HG02678 (cell line): Measurements from ENCODE around the gene MUC13.
"Not testable (repeated sequence)": the region's sequence is repeated elsewhere in the genome, so short reads cannot be mapped to it uniquely, and the experiment has no call there.

ENCODE experiments used
- ATAC-seq: cut with Tn5 transposase; IDR thresholded peaks from one replicate; pipeline ENCODE4 v1.9.1; 2021; ENCODE audit warnings: mild to moderate bottlenecking, moderate library complexity; ENCODE audit not compliant: unreplicated experiment

MUC13 gene, protein sequence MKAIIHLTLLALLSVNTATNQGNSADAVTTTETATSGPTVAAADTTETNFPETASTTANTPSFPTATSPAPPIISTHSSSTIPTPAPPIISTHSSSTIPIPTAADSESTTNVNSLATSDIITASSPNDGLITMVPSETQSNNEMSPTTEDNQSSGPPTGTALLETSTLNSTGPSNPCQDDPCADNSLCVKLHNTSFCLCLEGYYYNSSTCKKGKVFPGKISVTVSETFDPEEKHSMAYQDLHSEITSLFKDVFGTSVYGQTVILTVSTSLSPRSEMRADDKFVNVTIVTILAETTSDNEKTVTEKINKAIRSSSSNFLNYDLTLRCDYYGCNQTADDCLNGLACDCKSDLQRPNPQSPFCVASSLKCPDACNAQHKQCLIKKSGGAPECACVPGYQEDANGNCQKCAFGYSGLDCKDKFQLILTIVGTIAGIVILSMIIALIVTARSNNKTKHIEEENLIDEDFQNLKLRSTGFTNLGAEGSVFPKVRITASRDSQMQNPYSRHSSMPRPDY

DNA sequence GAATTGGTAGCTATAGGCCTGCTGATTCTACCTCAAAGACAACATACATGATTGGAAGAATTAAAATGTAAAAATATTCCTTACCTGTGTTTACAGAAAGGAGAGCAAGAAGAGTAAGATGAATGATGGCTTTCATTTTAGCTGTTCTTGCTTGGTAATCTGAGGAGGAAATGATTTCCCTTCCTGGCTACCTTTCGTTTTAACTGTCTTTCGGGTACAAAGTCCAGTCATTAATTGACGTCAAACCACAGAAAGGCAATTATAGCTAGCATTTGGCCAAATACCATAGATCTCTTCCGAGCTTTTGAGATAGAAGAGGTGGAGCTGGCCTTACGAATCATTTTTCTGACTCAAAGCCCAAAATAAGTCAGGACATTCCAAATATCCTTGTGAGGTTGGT lies at the start of gene MUC13:
Gene MUC13 (minus strand): TSS at position 175 of the 400 bp plus-strand sequence. CDS start 39 bp downstream, at position 136.
- ATAC-seq = no peak

DNA sequence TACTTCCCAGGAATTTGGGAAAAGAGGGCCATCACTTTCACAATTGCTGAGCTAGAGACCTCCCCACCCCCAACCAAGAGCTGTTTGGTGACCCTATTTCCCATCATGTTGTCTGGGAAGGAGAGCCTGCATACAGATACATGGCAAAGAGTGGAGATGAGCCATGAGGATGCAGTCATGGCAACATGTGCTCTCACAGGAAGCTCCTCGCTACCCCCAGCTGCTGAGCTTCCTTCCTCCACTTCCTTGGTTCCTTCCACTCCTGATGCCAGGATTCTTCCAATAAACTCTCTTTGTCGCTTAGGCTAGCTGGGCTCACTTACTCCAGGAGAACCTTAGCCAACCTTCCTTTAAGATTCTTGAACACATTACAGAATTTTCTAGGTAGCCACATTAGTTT lies 48.3 kb upstream of the MUC13 start:
- ATAC-seq = no peak

DNA sequence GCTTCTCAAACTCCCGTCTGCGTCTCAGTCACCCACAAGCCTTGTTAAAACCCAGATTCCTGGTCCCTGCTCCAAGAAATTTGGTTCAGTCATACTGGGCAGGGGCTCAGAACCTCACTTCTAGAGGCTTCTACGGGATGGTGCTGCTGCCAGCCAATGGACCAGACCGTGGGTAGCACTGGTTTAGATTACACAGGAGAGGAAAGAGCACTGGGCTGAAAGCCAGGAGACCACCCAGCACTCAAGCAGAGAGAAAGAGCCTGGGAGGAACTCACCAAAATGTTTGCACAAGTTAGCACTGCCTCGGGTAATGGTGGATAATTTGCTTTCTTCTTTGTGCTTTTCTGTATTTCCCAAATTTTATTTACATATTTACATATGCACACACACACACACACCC lies 46.9 kb upstream of the MUC13 start:
- ATAC-seq = no peak

DNA sequence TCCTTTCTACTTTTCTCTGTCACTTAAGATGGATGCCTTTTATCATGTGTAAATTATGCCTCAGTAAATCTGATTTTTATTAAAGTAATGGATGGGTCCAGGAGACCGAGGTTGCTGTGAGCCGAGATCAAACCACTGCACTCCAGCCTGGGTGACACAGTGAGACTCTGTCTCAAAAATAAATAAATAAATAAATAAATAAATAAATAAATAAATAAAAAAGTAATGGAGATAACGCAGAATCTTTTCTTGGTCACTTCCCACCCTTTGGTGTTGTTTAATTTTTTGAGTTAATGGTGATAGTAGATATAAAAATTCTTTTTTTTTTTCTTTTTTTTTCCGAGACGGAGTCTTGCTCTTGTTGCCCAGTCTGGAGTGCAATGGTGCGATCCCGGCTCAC lies 44.1 kb upstream of the MUC13 start:
- ATAC-seq = no peak

DNA sequence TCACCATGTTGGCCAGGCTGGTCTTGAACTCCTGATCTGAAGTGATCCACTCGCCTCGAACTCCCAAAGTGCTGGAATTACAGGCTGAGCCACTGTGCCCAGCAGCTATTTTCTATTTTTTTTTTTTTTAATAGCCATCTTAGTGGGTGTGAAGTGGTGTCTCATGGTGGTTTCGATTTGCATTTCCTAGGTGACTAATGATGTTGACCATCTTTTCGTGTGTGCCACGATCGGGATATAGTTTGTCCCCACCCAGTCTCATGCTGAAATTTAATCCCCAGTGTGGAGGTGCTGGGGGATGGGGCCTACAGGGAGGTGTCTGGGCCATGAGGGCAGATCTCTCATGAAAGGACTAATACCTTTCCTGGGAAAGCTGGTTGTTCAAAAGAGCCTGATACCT lies 41.8 kb upstream of the MUC13 start:
- no peak for ATAC-seq

DNA sequence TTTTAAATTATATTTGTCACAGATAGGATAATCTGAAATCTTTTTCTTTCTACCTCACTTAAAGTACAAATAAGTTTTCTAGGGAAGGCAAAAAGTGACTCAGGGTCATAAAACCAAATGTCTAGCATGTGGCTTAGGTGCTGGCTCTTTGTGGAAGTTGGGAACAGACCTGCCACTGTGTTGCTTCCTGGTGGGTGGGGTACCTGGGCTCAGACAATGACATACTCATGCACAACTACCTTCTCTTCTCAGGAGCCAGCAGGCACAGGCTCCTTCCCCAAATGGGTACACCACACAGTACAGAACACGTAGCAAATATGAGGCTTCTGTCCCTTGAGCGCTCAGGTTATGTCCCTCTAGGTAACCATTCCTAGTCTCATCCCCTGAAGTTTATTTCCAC lies 40.1 kb upstream of the MUC13 start:
- ATAC-seq = no peak

DNA sequence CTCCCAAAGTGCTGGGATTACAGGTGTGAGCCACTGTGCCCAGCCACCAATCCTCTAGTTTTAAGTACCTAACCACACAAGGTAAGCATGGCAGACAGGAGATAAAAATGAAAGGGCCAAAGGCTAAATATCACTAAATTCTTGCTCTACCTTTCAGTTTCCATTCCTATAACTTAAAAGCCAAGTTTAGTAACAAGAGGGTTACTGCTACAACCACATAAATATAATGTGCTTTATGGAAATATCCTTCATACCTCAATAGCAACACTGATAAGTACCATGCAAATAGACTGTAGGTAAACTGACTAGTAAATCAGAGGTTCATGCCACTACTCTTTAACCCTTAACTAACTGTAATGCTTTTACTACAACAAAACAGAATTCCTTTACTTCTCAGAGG lies 38.7 kb upstream of the MUC13 start:
- no peak for ATAC-seq

DNA sequence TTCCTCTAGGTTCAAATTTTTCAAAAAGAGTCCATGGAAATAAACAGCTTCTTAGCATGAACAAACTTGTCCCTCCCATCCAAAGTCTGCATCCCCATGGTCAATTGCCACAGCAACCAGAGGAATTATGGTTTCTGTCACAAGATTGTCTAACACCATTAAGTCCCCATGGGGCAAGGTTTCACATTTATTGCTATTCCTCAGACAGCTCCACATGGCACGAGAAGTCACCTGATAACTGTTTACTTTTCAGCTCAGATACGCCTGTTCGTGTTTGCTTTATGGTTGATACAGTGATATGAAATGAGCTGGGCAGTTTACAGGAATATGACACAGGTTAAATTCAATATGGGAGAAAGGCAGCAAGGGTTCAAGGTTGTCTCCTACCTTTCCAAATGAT lies 37.9 kb upstream of the MUC13 start:
- ATAC-seq = no peak

DNA sequence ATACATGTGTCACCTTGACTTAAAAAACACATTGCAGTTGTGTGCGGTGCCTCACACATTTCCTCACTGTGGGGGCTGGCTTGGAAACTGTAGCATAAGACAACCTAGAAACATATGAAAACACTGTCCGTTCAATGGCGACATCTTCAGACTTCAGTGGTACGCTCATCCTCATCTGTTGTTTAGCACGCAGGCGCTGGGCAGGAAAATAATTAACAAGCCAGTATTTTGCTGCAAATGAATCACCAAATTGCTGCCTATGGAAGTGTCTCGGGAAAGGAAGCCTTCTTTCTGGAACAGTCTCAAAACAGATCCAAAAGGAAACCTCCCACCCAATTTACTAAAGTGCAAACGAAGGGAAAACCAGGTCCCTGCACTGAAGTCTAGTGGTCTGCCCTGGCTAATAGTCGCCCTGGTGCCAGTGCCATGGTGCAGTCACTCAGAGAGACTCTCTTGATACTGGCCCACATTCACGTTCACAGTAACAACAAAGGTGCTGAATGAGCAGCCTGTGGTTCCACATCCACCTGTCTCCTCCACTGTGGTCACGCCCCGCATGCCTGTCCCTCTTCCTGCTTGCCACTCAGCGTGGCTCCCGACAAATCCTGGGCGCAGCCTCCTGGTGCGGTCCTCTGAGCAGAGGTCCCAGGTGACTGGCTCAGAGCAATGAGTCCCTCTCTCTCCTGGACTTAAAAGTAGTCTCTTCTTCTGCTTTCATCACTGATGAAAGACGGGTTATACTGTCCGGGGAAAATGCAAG lies 35.6 kb upstream of the MUC13 start:
- ATAC-seq = no peak

DNA sequence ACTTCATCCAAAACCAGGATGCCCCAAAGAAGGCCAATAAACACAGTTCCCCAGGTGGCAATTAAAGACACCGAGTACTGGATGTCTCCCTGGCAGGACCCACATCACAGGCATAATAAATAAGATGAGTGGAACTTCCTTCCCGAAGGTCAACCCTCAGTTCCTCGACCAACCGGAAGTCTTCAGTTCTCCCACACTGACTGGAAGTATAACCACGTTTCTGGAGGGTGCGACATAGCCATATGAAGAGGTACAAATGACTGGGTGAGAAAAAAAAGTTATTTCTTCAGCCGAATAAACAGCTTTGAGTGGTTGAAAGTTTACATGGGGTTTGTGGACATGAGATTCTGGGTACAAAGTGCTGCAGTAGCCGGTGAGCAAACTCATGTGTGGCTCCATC lies 34.6 kb upstream of the MUC13 start:
- no peak for ATAC-seq

DNA sequence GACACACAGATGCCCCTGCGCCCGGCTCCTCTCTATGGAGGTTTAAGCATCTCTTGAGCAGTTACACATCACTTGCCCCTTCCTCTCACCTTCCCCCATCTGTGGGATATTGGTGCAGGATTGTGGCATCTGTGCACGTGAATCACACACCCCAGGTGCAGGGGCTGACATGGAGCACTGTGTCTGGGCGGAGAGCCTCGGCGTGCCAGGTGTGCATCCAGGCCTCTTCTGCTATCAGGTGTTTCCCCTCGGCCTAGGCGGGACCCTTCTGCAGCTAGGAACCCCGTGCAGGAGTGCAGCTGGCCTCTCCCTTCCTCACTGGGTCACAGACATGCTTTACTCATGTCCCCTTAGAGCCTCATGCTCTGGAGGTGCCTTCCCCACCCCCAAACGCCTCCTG lies 33.4 kb upstream of the MUC13 start:
- no peak for ATAC-seq

DNA sequence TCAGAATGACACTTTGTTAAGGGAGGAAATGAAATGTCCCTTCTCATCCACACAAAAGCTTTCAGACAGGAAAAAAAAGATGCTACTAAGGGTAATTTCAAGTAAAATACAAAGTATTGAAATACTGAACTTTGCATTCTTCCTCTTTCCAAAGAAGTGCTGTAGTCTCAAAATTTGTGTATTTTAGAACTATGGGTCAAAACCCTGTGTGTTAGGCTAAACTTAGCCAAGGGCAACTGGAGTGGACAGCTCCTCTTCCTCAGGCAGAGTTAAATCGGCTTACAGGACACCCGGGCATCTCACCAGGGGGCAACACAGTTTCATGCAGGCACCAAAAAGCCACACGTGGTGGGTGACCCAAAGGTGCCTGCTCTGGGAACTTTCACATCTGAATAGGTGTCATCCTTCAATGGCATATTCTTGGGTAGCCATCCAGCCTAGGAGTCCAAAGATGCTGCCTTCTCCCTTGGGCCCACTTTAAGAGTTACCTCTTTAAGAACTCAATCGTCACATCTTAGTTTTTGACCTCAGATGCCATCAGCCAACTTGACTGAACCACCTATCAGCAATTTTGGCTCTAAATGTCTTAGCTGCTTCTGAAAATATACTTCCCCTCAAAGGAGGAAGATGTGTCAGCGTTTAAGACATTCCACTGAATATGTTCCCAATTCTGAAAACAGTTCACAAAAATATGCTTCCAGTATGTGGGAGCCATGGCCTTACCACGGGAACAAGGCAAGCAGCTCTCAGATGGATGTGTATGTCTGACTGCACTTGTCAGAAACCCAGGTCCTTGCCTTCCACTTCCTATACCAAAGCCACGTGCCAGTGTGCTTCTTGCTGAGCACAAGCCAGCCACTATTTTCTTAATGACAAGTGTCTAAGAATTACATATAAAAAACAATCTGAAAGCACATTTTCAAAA lies 32.2 kb upstream of the MUC13 start:
- no peak for ATAC-seq

DNA sequence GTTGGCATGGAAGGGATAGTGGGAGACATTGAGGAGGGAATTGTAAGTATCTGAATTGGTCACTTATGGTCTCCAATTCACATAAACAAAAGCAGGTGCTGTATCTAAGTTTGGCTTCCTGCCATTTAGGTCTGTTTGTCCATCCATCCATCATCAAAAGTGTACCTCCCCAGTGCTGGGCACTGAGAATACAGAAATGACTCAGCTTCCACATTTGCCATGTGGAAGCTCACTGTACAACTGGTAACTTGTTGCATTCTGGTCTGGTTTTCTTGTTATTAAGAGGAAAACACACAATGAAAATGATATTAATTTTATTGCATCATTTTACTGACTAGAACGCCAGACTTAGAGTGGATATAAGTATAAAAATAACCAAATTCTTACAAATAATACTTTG lies 30.9 kb upstream of the MUC13 start:
- ATAC-seq = no peak

DNA sequence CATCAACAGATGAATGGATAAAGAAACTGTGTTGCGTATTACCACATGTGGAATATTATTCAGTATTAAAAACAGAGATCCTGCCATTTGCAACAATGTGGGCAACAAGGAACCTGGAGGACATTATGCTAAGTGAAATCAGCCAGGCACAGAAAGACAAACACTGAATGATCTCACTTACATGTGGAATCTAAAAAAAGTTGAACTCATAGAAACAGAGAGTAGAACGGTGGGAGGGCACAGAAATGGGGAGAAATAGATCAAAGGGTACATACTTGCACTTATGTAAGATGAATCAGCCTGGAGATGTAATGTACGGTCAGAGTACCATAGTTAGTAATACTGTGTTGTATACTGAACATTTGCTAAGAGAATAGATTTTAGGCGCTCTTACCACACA lies 29.8 kb upstream of the MUC13 start:
- no peak for ATAC-seq

DNA sequence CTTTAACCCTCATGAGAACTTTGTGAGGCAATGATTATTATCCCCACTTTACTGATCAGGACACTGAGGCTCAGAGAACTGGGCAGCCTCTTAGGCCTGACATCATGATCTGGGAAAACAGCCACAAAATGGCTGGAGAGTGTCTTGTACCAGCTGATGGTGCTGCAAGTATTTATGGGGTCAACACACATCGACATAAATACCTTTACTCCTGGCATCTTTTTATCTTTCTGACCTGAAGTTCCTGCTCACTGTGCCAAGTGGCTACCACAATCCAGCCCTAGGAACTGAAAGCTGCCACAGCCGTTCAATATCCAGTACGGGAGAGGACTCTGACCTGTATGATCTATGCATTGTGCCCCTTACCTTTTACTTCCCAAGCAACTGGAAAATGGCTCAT lies 29.2 kb upstream of the MUC13 start:
- no peak for ATAC-seq

DNA sequence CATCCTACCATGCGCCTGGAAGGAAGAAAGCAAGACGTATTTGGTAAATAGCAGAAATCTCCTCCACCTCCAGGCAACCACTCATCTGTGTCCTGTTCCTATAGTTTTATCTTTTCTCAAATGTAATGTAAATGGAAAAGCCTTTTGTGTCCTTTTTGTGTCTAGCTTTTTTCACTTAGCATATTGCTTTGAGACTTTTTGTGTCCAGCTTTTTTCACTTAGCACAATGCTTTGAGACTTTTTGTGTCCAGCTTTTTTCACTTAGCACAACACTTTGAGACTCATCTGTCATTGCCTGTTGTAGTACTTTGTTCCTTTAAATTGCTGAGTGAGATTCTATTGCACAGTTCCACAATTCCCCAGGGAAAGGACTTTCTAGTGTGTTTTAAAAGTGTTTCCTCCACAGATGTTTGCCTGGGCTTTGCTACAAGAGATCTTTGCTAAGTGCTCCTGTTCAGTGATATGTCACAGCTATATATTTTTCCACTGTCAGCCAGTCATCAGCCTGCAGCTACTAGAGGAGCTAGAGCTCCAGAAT lies 27.9 kb upstream of the MUC13 start:
- no peak for ATAC-seq

DNA sequence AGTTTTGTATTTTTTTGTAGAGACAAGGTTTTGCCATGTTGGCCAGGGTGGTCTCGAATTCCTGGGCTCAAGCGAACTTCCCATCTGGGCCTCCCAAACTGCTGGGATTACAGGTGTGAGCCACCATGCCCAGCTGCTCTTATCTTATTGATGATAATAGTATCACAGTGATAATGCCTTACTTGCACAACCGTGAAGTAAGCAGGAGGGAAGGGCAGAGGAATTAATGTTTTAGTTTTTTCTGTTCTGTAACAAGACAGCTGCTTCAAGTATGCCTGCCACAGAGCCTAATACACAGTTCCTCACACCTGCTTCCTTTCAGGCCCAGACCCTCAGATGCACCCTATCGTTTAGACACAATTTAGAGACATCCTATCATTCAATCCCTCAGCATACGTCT lies 26.1 kb upstream of the MUC13 start:
- no peak for ATAC-seq

DNA sequence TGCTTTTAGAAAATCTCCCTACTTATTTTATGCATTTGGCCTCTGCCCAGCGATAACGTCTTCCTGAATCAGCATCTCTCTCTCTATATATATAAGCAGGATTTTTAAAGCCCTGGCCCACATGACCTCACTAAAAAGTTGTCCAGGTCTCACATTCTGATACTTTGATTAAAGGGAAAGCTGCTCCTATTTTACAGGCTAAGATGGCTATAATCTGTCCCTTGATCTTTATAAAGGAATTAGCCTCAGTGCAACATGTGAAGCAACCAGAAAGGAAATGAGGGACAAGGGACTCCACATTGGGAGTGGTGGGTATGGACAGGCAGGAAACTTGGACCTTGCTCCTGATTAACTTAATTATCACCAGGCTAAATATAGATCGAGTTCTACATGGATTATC lies 25.6 kb upstream of the MUC13 start:
- no peak for ATAC-seq

DNA sequence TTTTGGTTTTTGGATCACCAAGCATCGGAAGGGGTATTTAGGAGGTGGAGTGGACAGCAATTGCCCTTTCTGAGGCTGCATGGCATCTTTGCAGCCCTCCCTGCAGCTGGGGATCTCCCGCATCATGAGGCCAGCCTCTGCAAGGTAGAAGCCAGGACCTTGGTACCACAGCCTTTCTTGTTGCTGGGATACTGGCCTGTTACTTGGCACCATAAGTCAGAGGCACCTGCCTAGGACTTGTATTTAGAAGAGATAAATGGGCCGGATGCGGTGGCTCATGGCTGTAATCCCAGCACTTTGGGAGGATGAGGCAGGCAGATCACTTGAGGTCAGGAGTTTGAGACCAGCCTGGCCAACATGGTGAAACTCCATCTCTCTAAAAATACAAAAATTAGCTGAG lies 23.4 kb upstream of the MUC13 start:
- not testable (repeated sequence) for ATAC-seq

DNA sequence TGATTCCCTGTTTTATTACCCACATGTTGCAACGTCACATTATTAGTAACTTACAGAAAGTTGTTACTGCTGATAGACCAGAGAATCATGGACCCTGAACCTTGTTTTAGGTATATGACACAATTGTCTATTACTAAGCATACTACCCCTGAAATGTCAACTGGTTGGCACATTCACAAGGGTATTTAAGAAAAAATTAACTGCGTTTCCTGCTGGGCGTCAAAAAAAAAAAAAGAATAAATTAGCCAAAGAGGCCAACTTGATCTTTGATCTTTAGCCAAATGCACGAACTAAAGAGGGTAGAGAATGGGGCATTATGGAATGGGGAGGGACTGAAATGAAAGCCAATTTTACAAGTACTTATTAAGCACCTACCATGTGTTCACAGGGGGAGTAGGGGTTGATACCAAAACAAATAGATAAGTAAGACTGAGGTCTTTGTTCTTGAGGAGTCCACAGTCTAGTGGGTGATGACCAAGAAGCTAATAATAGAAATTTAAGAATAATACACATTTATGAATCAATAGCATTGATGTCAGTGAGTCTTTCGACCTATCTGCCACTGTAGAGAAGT lies 17.8 kb upstream of the MUC13 start:
- no peak for ATAC-seq
